SK-N-SH treated with all-trans-retinoic acid at 6 μM for 48 hours (cell line): ENCODE data around the gene AQP10.

Experiments used
- ATAC-seq: fragments of 200-7000 bp; cut with Tn5 transposase; 3 replicates; pipeline ENCODE4 v1.9.1; 2020; ENCODE audit warnings: mild to moderate bottlenecking, moderate library complexity
- ARNTL ChIP-seq: fragments of 450-650 bp; formaldehyde crosslinking; IDR thresholded peaks from 2 replicates; pipeline ENCODE4 v1.5.0; 2020; ENCODE audit warnings: low read depth, mild to moderate bottlenecking, moderate library complexity, borderline replicate concordance
- BACH2 ChIP-seq: fragments of 250-450 bp; sonication (Bioruptor Pico); IDR thresholded peaks from 2 replicates; pipeline ENCODE4 v1.9.0; 2021; ENCODE audit warnings: mild to moderate bottlenecking, borderline replicate concordance
- CSDC2 ChIP-seq: fragments of 250-450 bp; sonication (Bioruptor Pico); IDR thresholded peaks from 2 replicates; pipeline ENCODE4 v1.5.0; 2020; ENCODE audit warnings: mild to moderate bottlenecking, moderate library complexity
- ESRRG ChIP-seq: fragments of 250-450 bp; sonication (Bioruptor Pico); IDR thresholded peaks from 2 replicates; pipeline ENCODE4 v1.6.1; 2021; ENCODE audit warnings: mild to moderate bottlenecking
- ISL1 ChIP-seq: fragments of 250-450 bp; sonication (Bioruptor Pico); IDR thresholded peaks from 2 replicates; pipeline ENCODE4 v2.1.2; 2022; ENCODE audit warnings: mild to moderate bottlenecking, moderate library complexity
- OSR1 ChIP-seq: fragments of 250-450 bp; sonication (Bioruptor Pico); IDR thresholded peaks from 2 replicates; pipeline ENCODE4 v1.8.0; 2022; ENCODE audit warnings: moderate library complexity, mild to moderate bottlenecking, inconsistent platforms
- RARB ChIP-seq: fragments of 250-450 bp; sonication (Bioruptor Pico); IDR thresholded peaks from 2 replicates; pipeline ENCODE4 v1.8.0; 2021; ENCODE audit warnings: mild to moderate bottlenecking, moderate library complexity
- ZNF565 ChIP-seq: fragments of 450-650 bp; formaldehyde crosslinking; conservative IDR thresholded peaks from 2 replicates; pipeline ENCODE4 v1.5.0; 2020; ENCODE audit warnings: low read depth, mild to moderate bottlenecking, moderate library complexity
- ZNF8 ChIP-seq: fragments of 450-650 bp; formaldehyde crosslinking; IDR thresholded peaks from 2 replicates; pipeline ENCODE4 v1.5.0; 2020; ENCODE audit warnings: mild to moderate bottlenecking, moderate library complexity
- TF ChIP-seq, protein P1 (sequence below): fragments of 250-450 bp; sonication (Bioruptor Pico); IDR thresholded peaks from 2 replicates; pipeline ENCODE4 v1.5.0; 2020; ENCODE audit warnings: mild to moderate bottlenecking, moderate library complexity
- TF ChIP-seq, protein P2 (sequence below): fragments of 250-450 bp; sonication (Bioruptor Pico); IDR thresholded peaks from 2 replicates; pipeline ENCODE4 v1.5.1; 2020; ENCODE audit warnings: low read depth, mild to moderate bottlenecking, moderate library complexity
- TF ChIP-seq, protein P3 (sequence below): fragments of 250-450 bp; sonication (Bioruptor Pico); IDR thresholded peaks from 2 replicates; pipeline ENCODE4 v1.8.0; 2021; ENCODE audit warnings: low read depth, mild to moderate bottlenecking, moderate library complexity, borderline replicate concordance
- TF ChIP-seq, protein P4 (sequence below): fragments of 250-450 bp; sonication (Bioruptor Pico); IDR thresholded peaks from 2 replicates; pipeline ENCODE4 v1.8.0; 2020; ENCODE audit warnings: mild to moderate bottlenecking, moderate library complexity, borderline replicate concordance

The AQP10 gene

DNA sequence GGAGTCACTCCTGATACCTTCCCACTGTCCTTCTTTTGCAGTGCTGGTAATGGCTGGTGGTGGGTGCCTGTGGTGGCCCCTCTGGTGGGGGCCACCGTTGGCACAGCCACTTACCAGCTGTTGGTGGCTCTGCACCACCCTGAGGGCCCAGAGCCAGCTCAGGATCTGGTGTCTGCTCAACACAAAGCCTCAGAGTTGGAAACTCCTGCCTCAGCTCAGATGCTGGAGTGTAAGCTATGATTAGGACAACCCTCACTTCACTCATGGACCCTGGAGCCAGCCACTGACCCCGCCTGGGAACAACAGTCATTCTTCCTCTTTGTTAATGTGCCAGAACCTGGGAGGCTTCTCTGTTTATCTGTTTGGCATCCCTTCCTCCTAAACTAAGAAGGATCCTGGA is 3.3 kb downstream of the AQP10 start:
- TF ChIP-seq BACH2 (CRISPR knock-in tag) (no peak), ESRRG (no peak), CSDC2 (CRISPR knock-in tag) (no peak), OSR1 (CRISPR knock-in tag) (no peak), ISL1 (no peak)
- TF ChIP-seq, protein P1, sequence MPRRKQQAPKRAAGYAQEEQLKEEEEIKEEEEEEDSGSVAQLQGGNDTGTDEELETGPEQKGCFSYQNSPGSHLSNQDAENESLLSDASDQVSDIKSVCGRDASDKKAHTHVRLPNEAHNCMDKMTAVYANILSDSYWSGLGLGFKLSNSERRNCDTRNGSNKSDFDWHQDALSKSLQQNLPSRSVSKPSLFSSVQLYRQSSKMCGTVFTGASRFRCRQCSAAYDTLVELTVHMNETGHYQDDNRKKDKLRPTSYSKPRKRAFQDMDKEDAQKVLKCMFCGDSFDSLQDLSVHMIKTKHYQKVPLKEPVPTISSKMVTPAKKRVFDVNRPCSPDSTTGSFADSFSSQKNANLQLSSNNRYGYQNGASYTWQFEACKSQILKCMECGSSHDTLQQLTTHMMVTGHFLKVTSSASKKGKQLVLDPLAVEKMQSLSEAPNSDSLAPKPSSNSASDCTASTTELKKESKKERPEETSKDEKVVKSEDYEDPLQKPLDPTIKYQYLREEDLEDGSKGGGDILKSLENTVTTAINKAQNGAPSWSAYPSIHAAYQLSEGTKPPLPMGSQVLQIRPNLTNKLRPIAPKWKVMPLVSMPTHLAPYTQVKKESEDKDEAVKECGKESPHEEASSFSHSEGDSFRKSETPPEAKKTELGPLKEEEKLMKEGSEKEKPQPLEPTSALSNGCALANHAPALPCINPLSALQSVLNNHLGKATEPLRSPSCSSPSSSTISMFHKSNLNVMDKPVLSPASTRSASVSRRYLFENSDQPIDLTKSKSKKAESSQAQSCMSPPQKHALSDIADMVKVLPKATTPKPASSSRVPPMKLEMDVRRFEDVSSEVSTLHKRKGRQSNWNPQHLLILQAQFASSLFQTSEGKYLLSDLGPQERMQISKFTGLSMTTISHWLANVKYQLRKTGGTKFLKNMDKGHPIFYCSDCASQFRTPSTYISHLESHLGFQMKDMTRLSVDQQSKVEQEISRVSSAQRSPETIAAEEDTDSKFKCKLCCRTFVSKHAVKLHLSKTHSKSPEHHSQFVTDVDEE: no peak
- TF ChIP-seq, protein P2, sequence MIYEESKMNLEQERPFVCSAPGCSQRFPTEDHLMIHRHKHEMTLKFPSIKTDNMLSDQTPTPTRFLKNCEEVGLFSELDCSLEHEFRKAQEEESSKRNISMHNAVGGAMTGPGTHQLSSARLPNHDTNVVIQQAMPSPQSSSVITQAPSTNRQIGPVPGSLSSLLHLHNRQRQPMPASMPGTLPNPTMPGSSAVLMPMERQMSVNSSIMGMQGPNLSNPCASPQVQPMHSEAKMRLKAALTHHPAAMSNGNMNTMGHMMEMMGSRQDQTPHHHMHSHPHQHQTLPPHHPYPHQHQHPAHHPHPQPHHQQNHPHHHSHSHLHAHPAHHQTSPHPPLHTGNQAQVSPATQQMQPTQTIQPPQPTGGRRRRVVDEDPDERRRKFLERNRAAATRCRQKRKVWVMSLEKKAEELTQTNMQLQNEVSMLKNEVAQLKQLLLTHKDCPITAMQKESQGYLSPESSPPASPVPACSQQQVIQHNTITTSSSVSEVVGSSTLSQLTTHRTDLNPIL: no peak
- no peak for ATAC-seq

DNA sequence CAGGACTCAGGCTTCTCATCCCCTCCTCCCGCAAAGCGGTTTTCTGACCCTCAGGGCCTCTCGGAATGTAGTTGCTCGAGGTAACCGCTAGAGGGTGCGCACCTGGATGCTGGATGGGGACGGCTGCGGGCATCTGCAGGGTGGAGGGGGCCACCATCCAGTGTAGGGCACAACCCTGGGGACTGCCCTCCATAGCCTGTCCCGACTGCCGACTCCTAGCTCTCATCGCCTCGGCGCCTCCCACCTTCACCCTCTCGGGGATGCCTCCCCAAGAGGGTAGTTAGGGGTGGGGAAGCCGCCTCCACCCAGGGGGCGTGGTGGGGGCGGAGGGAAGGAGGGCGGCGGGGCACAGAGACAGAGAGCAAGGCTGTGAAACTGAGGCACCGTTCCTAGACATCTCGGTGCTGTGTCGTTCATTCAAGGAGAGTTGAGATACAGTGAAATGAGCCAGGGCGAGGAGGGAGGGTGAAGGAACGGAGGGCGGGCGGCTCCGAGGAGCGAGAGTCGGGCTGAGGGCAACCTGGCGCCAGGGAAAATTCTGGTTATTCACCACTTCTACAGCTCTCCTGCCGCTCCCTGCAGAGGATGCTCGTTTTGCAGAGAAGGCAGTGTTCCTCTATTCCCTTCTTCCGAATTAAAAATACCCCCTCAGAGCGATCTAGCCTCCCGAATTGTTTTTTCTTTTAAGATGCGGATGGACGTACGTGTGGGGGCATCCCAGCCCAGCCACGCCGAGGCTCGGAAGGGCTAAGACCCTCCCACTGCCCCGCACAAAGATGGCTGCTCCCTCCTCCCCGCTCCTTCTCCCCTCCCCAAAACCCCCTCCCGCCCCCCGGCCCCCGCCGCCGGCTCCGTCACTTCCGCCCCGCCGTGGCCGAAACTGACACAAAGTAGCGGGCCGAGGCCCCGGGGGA is 4.0 kb downstream of the AQP10 start, which contains the start of gene ATP8B2:
Gene ATP8B2, plus strand, starts transcription at position 857 of the 914 bp plus-strand sequence. CDS start 2,617 bp downstream, outside the sequence.
- ATAC-seq: peak; percentile 65
- no peak for TF ChIP-seq ZNF565 (CRISPR knock-in tag)
- TF ChIP-seq, protein P3, sequence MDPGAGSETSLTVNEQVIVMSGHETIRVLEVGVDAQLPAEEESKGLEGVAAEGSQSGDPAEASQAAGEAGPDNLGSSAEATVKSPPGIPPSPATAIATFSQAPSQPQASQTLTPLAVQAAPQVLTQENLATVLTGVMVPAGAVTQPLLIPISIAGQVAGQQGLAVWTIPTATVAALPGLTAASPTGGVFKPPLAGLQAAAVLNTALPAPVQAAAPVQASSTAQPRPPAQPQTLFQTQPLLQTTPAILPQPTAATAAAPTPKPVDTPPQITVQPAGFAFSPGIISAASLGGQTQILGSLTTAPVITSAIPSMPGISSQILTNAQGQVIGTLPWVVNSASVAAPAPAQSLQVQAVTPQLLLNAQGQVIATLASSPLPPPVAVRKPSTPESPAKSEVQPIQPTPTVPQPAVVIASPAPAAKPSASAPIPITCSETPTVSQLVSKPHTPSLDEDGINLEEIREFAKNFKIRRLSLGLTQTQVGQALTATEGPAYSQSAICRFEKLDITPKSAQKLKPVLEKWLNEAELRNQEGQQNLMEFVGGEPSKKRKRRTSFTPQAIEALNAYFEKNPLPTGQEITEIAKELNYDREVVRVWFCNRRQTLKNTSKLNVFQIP (CRISPR knock-in tag): no peak
- no peak for TF ChIP-seq RARB (CRISPR knock-in tag)
- no peak for TF ChIP-seq OSR1 (CRISPR knock-in tag)
- TF ChIP-seq, protein P4, sequence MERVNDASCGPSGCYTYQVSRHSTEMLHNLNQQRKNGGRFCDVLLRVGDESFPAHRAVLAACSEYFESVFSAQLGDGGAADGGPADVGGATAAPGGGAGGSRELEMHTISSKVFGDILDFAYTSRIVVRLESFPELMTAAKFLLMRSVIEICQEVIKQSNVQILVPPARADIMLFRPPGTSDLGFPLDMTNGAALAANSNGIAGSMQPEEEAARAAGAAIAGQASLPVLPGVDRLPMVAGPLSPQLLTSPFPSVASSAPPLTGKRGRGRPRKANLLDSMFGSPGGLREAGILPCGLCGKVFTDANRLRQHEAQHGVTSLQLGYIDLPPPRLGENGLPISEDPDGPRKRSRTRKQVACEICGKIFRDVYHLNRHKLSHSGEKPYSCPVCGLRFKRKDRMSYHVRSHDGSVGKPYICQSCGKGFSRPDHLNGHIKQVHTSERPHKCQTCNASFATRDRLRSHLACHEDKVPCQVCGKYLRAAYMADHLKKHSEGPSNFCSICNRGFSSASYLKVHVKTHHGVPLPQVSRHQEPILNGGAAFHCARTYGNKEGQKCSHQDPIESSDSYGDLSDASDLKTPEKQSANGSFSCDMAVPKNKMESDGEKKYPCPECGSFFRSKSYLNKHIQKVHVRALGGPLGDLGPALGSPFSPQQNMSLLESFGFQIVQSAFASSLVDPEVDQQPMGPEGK: peak; percentile 79; the same call in 1 of the 2 replicates

DNA sequence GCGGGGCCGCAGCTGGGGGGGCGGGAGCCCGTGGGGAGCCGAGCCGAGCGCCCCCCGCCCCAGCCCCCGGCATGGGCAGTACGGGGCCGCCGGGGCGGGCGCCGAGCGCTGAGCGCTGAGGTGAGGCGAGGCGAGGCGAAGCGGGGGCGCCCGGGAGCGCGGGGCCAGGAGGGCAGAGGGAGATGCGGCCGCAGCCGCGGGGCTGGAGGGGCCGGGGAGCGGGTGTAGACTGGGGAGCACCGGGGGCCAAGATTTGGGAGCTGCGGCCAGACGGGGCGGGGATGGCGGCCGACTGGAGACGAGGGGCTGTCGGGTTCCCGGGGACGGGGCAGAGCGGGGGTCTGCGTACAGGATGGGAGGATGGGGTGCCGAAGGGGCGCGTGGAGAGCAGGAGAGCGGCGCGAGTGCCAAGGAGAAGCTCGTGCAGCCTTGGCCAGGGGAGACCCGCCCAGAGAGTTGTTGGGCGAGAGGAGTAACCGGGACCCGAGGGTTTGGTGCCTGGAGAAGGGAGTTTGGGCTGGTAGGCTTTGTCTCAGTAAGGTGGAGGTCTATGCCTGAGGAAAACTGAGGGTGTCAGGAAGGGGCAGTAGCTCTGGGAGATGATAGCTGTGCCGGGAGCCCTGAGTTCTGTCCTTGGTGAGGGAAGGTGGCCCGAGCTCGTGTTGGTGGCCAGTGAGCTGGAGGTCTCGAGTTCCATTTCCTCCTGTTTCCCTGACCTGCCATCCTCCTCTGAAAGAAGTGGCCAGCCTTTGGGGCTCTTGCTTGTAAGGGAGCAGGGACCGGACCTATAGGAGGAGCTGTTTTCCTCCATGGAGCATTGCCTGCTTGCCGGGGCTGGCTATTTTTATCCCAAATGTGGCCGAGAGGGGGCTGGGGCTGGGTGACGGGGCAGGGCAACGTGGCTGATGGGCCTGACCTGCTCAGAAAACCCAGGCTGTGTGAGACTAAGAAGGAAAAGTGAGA is 5.0 kb downstream of the AQP10 start:
- ATAC-seq: peak; percentile 79
- no peak for TF ChIP-seq RARB (CRISPR knock-in tag)
- no peak for TF ChIP-seq ZNF8 (CRISPR knock-in tag)
- no peak for TF ChIP-seq BACH2 (CRISPR knock-in tag)
- TF ChIP-seq, protein P3 (CRISPR knock-in tag): no peak
- no peak for TF ChIP-seq ARNTL
- TF ChIP-seq, protein P4: no peak
- TF ChIP-seq, protein P1: no peak
- TF ChIP-seq ZNF565 (CRISPR knock-in tag): no peak
- TF ChIP-seq OSR1 (CRISPR knock-in tag): no peak
